T47D (cell line): ENCODE results near the gene PDE6G.

ENCODE experiments used
- DNase-seq, 2 experiments: peaks; one replicate each; pipeline versions ENCODE4 v3.0.0 to v3.0.0-alpha.2; 2011 to 2012; ENCODE audit warnings: low read depth in 1 of 2, low spot score in 1 of 2
- JUND ChIP-seq: IDR thresholded peaks from 2 replicates; pipeline ENCODE4 v1.6.1; 2012; ENCODE audit warnings: low read depth
- in situ Hi-C: cut with HindIII; loops from 2 replicates; pipeline ENCODE4 v1.10.0; 2016; ENCODE audit warnings: low sequenced_read_pairs, low pct_unique_long_range_greater_than_20kb

The PDE6G gene

GRCh38 chr17:81656118-81656743 lies at the start of gene PDE6G:
PDE6G (minus strand) TSS chr17:81656542; CDS start chr17:81653305, 3,237 bp downstream.
- DNase-seq: peak in 1 of 2 experiments; percentile 5
- no peak for TF ChIP-seq JUND
- in situ Hi-C loops: no loop called here

- no peak for TF ChIP-seq JUND
- no peak for DNase-seq
- in situ Hi-C loops: no loop called here
Measured at GRCh38 chr17:81705518-81706231, 49.3 kb upstream of the PDE6G start.

GRCh38 chr17:81703747-81704654 lies 47.7 kb upstream of the PDE6G start:
- no peak for TF ChIP-seq JUND
- DNase-seq: no peak
- in situ Hi-C loops: no loop called here

- no peak for TF ChIP-seq JUND
Measured at GRCh38 chr17:81702934-81703746, 46.8 kb upstream of the PDE6G start, which contains the start of gene MRPL12. MRPL12 (plus strand) TSS chr17:81703367; CDS start chr17:81703502, 135 bp downstream.

GRCh38 chr17:81701288-81702071 lies 45.1 kb upstream of the PDE6G start:
- in situ Hi-C loops: no loop called here
- DNase-seq: no peak

More at GRCh38 chr17:81702934-81703746, 46.8 kb upstream of the PDE6G start, which contains the start of gene MRPL12:
- peak; percentile 95 to 99 for DNase-seq
- in situ Hi-C loops: no loop called here

GRCh38 chr17:81700353-81701287 lies 44.3 kb upstream of the PDE6G start:
- no peak for DNase-seq
- no peak for TF ChIP-seq JUND
- in situ Hi-C loops: no loop called here

More at GRCh38 chr17:81701288-81702071, 45.1 kb upstream of the PDE6G start:
- TF ChIP-seq JUND: no peak

GRCh38 chr17:81697261-81698044 lies 41.1 kb upstream of the PDE6G start:
- in situ Hi-C loops: no loop called here
- DNase-seq: no peak
- TF ChIP-seq JUND: no peak

- no peak for TF ChIP-seq JUND
- no peak for DNase-seq
- in situ Hi-C loops: no loop called here
Measured at GRCh38 chr17:81696218-81696941, 40.0 kb upstream of the PDE6G start.

GRCh38 chr17:81695801-81696200 lies 39.5 kb upstream of the PDE6G start:
- in situ Hi-C loops: no loop called here
- DNase-seq: no peak
- TF ChIP-seq JUND: no peak
